NCI-H1694 (cell line): ENCODE results near the gene SPANXN2.
"Not testable (repeated sequence)": the region's sequence is repeated elsewhere in the genome, so short reads cannot be mapped to it uniquely, and the experiment has no call there.

Experiments used
- DNase-seq: peaks from one replicate; lab custom pipeline; 2025; lab: John Stamatoyannopoulos, UW

SPANXN2 gene

GRCh38 chrX:143720652-143721051 is at the start of gene SPANXN2:
Gene SPANXN2, minus strand, starts transcription at chrX:143720752. Its CDS starts 84 bp downstream, at chrX:143720668.
- DNase-seq, result not testable (repeated sequence)

GRCh38 chrX:143768976-143769375 is 48.4 kb upstream of the SPANXN2 start:
- DNase-seq, result no peak

GRCh38 chrX:143767789-143768188 is 47.2 kb upstream of the SPANXN2 start:
- not testable (repeated sequence) for DNase-seq

DNA sequence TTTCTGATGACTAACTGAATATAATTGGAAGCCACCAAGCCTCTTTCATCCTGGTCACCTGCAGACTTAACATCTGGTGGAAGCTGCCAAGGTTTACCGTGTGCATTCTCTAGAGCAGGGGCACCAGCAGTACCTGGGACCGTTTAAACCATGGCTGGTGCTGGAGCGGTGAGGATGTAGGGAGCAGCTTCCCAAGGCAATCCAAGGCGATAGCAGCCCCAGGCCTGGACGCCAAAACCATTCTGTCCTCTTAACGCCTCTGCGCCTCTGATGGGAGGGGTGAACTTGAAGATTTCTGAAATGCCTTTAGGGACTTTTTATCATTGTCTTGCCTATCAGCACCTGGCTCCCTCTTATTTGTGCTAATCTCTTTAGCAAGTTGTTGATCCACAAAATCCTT is 37.3 kb upstream of the SPANXN2 start:
- DNase-seq, result no peak

DNA sequence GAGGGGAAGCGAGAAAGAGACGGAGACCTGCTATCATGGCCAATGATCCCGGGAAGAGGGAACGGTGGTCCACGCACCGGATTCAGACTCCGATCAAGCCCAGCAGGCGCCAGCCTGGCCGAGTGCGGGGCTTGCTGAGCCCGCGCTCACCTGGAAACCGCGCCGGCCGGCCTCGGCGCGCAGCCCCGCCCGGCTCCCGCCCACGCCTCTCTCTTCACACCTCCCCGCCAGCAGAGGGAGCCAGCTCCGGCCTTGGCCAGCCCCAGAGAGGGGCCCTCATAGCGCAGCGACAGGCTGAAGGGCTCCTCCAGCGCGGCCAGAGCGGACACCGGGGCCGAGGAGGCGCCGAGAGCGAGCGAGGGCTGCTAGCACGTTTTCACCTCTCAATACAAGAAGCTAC is 36.8 kb upstream of the SPANXN2 start:
- DNase-seq, result no peak

DNA sequence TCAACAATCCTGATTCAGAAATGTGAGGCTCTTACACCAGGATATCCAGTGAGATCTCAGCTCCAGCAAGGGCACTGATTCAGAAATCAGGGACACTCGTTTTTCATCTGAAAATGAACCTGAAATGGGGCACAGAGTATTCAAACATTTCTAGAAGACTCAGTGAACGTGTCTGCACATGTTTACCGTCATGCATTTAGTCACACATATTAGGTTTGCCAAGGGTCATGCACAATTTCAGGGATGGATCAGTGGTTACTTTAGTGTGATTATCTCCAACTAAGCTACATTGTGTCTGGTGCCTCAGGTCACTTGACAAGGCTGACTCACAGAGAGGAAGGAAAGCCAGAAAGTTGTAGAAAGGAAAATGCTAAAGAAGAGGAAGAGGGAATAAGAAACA is 33.6 kb upstream of the SPANXN2 start:
- no peak for DNase-seq

DNA sequence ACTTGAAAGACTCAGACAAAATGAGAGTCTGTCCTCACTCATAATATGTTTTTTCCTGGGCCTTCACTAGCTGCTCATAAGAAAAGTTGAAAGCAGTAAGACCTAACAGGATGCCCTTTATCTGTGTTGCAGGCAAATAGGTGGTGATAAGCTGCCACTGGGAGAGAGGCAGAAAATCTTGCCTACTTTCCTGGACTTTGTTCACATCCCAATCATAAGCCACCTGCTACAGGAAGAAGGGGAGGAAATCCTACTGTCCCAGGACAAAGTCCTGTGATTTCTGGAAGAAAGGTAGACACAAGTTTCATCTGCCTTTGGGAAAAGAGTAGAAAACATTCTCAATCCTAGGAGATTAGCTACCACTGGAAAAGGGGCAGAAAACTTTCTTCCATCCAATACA is 13.3 kb upstream of the SPANXN2 start:
- no peak for DNase-seq

- no peak for DNase-seq
Observed at GRCh38 chrX:143726296-143726695, 5.7 kb upstream of the SPANXN2 start.

- DNase-seq, result no peak
Observed at GRCh38 chrX:143701460-143701859, 19.1 kb downstream of the SPANXN2 start.

- no peak for DNase-seq
Observed at GRCh38 chrX:143694885-143695284, 25.7 kb downstream of the SPANXN2 start.

GRCh38 chrX:143683486-143683885 is 37.1 kb downstream of the SPANXN2 start:
- DNase-seq, result no peak

GRCh38 chrX:143674926-143675325 is 45.6 kb downstream of the SPANXN2 start:
- no peak for DNase-seq

- DNase-seq, result peak; percentile 0
Observed at GRCh38 chrX:143669395-143669794, 51.2 kb downstream of the SPANXN2 start.

GRCh38 chrX:143664302-143664701 is 56.2 kb downstream of the SPANXN2 start:
- DNase-seq, result peak; percentile 0

DNA sequence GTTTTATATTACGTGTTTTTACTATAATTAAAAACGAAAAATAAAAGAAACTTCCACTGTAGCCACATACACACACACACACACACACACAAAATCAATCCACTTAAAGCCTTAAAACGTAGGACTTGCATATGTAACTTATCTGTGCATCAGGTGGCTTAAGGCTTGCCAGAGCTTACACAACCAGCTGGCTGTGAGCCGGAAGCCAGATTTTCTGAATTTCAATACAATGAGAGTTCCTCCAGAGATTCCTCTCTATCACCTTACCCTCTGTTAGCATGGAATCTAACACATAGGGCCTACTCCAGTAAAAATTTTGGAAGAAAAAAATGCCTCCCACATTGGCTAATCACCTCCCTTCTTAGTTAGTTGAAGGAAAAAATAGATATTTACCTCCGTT is 56.8 kb downstream of the SPANXN2 start:
- DNase-seq, result no peak
